Measurements from ENCODE around the gene SLAMF1.

SLAMF1 gene

GRCh38 chr1:160618763-160619274 is 28.0 kb downstream of the SLAMF1 start:
- no peak overlapping the region for H3K4me2 ChIP-seq (ENCODE audit: insufficient read depth, low read length, poor library complexity, severe bottlenecking)
- H3K9ac ChIP-seq (ENCODE audit: low read depth, low read length, poor library complexity) = no peak overlapping the region
- no peak overlapping the region for H2AK5ac ChIP-seq (ENCODE audit: low read depth, low read length)
- H3K9me3 ChIP-seq (replicated peaks in 1 of 2; ENCODE audit: control insufficient read depth in 2 of 2, insufficient read depth in 1 of 2, low read depth in 1 of 2, low read length in 2 of 2) = no peaks in the 10 kb centered on the region
- no peak overlapping the region for H3K14ac ChIP-seq (ENCODE audit: low read length)
- H3K36me3 ChIP-seq (replicated peaks in 1 of 2; ENCODE audit: control insufficient read depth in 2 of 2, insufficient read depth in 2 of 2, low read length in 2 of 2) = no peaks in the 10 kb centered on the region
- H3K79me1 ChIP-seq (ENCODE audit: low read depth, low read length) = no peaks in the 10 kb centered on the region
- no peak overlapping the region for H4K91ac ChIP-seq (ENCODE audit: low read depth, low read length, poor library complexity)
- H3K18ac ChIP-seq (ENCODE audit: low read length) = no peak overlapping the region
- H2BK15ac ChIP-seq (ENCODE audit: low read length) = no peak overlapping the region
- no peak overlapping the region for H3K4me3 ChIP-seq (ENCODE audit: low read length in 2 of 2)
- H2BK5ac ChIP-seq (ENCODE audit: low read length) = no peak overlapping the region
- H4K8ac ChIP-seq (ENCODE audit: low read depth, low read length) = no peak overlapping the region
- H3K23ac ChIP-seq (ENCODE audit: low read depth, low read length, poor library complexity) = no peak overlapping the region
- H3K27me3 ChIP-seq (ENCODE audit: control insufficient read depth in 3 of 3, insufficient read depth in 3 of 3, low read depth in 1 of 3, low read length in 3 of 3) = no peaks in the 10 kb centered on the region
- H3K27ac ChIP-seq (replicated peaks; ENCODE audit: low read length) = no peak overlapping the region
- peak overlapping the region; percentile 73 for H2AFZ ChIP-seq (ENCODE audit: low read length)
- H2BK12ac ChIP-seq (ENCODE audit: low read length) = no peak overlapping the region
- no peaks in the 10 kb centered on the region for H3K4me1 ChIP-seq (ENCODE audit: control insufficient read depth in 2 of 2, insufficient read depth in 1 of 2, low read depth in 1 of 2, low read length in 2 of 2)
- no peak overlapping the region for H3K4ac ChIP-seq (ENCODE audit: low read length)
- no CpG with 5 or more reads among the region's 3 CpGs for WGBS, 2 donors (ENCODE audit: extremely low coverage in 2 of 2, insufficient read length in 2 of 2, insufficient replicate concordance in 1 of 2)
- no peak for DNase-seq (ENCODE audit: low spot score)
- H2BK120ac ChIP-seq (ENCODE audit: low read depth, low read length) = no peak overlapping the region

DNA sequence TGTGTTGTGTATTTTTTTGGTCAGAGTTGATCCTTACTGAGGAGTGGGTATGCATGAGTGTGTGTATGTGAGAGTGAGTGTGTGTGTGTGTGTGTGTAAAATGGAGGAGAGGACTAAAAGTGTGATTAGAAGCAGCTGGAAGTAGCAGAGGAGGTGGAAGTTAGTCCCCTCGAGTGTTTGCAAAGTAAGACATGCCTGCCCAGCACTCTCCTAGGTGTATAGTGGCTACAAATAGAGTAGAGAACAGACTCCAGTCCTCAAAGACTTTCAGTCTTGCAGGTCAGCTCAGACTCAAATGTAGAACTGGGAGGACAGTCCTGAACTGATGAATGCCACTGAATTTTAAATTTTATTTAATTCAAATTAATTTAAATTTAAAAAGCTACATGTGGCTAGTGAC is 28.5 kb downstream of the SLAMF1 start:
- no peak overlapping the region for H2BK120ac ChIP-seq (ENCODE audit: low read depth, low read length)
- no peaks in the 10 kb centered on the region for H3K4me1 ChIP-seq (ENCODE audit: control insufficient read depth in 2 of 2, insufficient read depth in 1 of 2, low read depth in 1 of 2, low read length in 2 of 2)
- no peak overlapping the region for H3K27ac ChIP-seq (replicated peaks; ENCODE audit: low read length)
- no peaks in the 10 kb centered on the region for H3K36me3 ChIP-seq (replicated peaks in 1 of 2; ENCODE audit: control insufficient read depth in 2 of 2, insufficient read depth in 2 of 2, low read length in 2 of 2)
- no peak overlapping the region for H3K4me2 ChIP-seq (ENCODE audit: insufficient read depth, low read length, poor library complexity, severe bottlenecking)
- H3K27me3 ChIP-seq (ENCODE audit: control insufficient read depth in 3 of 3, insufficient read depth in 3 of 3, low read depth in 1 of 3, low read length in 3 of 3) = no peaks in the 10 kb centered on the region
- H3K23ac ChIP-seq (ENCODE audit: low read depth, low read length, poor library complexity) = no peak overlapping the region
- H2BK12ac ChIP-seq (ENCODE audit: low read length) = no peak overlapping the region
- no peak overlapping the region for H3K18ac ChIP-seq (ENCODE audit: low read length)
- no peaks in the 10 kb centered on the region for H3K79me1 ChIP-seq (ENCODE audit: low read depth, low read length)
- H2AK5ac ChIP-seq (ENCODE audit: low read depth, low read length) = no peak overlapping the region
- WGBS, 2 donors (ENCODE audit: extremely low coverage in 2 of 2, insufficient read length in 2 of 2, insufficient replicate concordance in 1 of 2) = no CpG with 5 or more reads among the region's 1 CpG
- DNase-seq (ENCODE audit: low spot score) = no peak
- H2BK15ac ChIP-seq (ENCODE audit: low read length) = no peak overlapping the region
- H3K9me3 ChIP-seq (replicated peaks in 1 of 2; ENCODE audit: control insufficient read depth in 2 of 2, insufficient read depth in 1 of 2, low read depth in 1 of 2, low read length in 2 of 2) = no peaks in the 10 kb centered on the region
- no peak overlapping the region for H2BK5ac ChIP-seq (ENCODE audit: low read length)
- H2AFZ ChIP-seq (ENCODE audit: low read length) = no peak overlapping the region
- H3K9ac ChIP-seq (ENCODE audit: low read depth, low read length, poor library complexity) = no peak overlapping the region
- no peak overlapping the region for H4K8ac ChIP-seq (ENCODE audit: low read depth, low read length)
- no peak overlapping the region for H4K91ac ChIP-seq (ENCODE audit: low read depth, low read length, poor library complexity)
- no peak overlapping the region for H3K4me3 ChIP-seq (ENCODE audit: low read length in 2 of 2)
- no peak overlapping the region for H3K14ac ChIP-seq (ENCODE audit: low read length)
- H3K4ac ChIP-seq (ENCODE audit: low read length) = no peak overlapping the region

- Histone ChIP-seq H2BK5ac (ENCODE audit: low read length) (no peak overlapping the region), H4K8ac (ENCODE audit: low read depth, low read length) (no peak overlapping the region), H2AK5ac (ENCODE audit: low read depth, low read length) (no peak overlapping the region), H4K91ac (ENCODE audit: low read depth, low read length, poor library complexity) (no peak overlapping the region), H3K79me1 (ENCODE audit: low read depth, low read length) (no peaks in the 10 kb centered on the region), H3K27me3 (ENCODE audit: control insufficient read depth in 3 of 3, insufficient read depth in 3 of 3, low read depth in 1 of 3, low read length in 3 of 3) (no peaks in the 10 kb centered on the region), H2BK15ac (ENCODE audit: low read length) (no peak overlapping the region), H2BK12ac (ENCODE audit: low read length) (no peak overlapping the region), H3K9me3 (replicated peaks in 1 of 2; ENCODE audit: control insufficient read depth in 2 of 2, insufficient read depth in 1 of 2, low read depth in 1 of 2, low read length in 2 of 2) (no peaks in the 10 kb centered on the region), H3K23ac (ENCODE audit: low read depth, low read length, poor library complexity) (no peak overlapping the region), H3K4ac (ENCODE audit: low read length) (no peak overlapping the region), H3K18ac (ENCODE audit: low read length) (no peak overlapping the region), H3K14ac (ENCODE audit: low read length) (no peak overlapping the region), H2AFZ (ENCODE audit: low read length) (no peak overlapping the region), H2BK120ac (ENCODE audit: low read depth, low read length) (no peak overlapping the region), H3K4me1 (ENCODE audit: control insufficient read depth in 2 of 2, insufficient read depth in 1 of 2, low read depth in 1 of 2, low read length in 2 of 2) (no peaks in the 10 kb centered on the region), H3K27ac (replicated peaks; ENCODE audit: low read length) (no peak overlapping the region), H3K4me3 (ENCODE audit: low read length in 2 of 2) (no peak overlapping the region), H3K9ac (ENCODE audit: low read depth, low read length, poor library complexity) (no peak overlapping the region), H3K36me3 (replicated peaks in 1 of 2; ENCODE audit: control insufficient read depth in 2 of 2, insufficient read depth in 2 of 2, low read length in 2 of 2) (no peaks in the 10 kb centered on the region), H3K4me2 (ENCODE audit: insufficient read depth, low read length, poor library complexity, severe bottlenecking) (no peak overlapping the region)
- WGBS, 2 donors (ENCODE audit: extremely low coverage in 2 of 2, insufficient read length in 2 of 2, insufficient replicate concordance in 1 of 2) = no CpG with 5 or more reads among the region's 2 CpGs
- DNase-seq (ENCODE audit: low spot score) = no peak
Measured at GRCh38 chr1:160615660-160616059, 31.2 kb downstream of the SLAMF1 start.

DNA sequence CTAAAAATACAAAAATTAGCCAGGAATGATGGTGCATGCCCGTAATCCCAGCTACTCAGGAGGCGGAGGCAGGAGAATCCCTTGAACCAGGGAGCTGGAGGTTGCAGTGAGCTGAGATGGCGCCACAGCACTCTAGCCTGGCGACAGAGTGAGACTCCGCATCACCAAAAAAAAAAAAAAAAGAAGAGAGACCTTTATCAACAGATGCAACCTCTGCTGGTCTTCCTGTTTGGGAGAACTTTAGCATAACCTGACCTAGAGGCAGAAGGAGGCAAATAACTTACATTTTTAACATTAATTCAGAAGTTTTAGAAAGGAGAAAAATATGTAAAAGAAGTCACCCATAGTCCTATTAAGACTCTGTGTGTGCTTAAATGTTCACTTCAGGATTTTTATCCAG is 32.4 kb downstream of the SLAMF1 start:
- no peak overlapping the region for H2BK15ac ChIP-seq (ENCODE audit: low read length)
- H3K14ac ChIP-seq (ENCODE audit: low read length) = no peak overlapping the region
- H3K4me1 ChIP-seq (ENCODE audit: control insufficient read depth in 2 of 2, insufficient read depth in 1 of 2, low read depth in 1 of 2, low read length in 2 of 2) = no peaks in the 10 kb centered on the region
- no peak overlapping the region for H3K4me3 ChIP-seq (ENCODE audit: low read length in 2 of 2)
- H2BK12ac ChIP-seq (ENCODE audit: low read length) = no peak overlapping the region
- no peak overlapping the region for H3K23ac ChIP-seq (ENCODE audit: low read depth, low read length, poor library complexity)
- no peaks in the 10 kb centered on the region for H3K27me3 ChIP-seq (ENCODE audit: control insufficient read depth in 3 of 3, insufficient read depth in 3 of 3, low read depth in 1 of 3, low read length in 3 of 3)
- no peaks in the 10 kb centered on the region for H3K9me3 ChIP-seq (replicated peaks in 1 of 2; ENCODE audit: control insufficient read depth in 2 of 2, insufficient read depth in 1 of 2, low read depth in 1 of 2, low read length in 2 of 2)
- H3K18ac ChIP-seq (ENCODE audit: low read length) = no peak overlapping the region
- no peak for DNase-seq (ENCODE audit: low spot score)
- no peak overlapping the region for H3K9ac ChIP-seq (ENCODE audit: low read depth, low read length, poor library complexity)
- no peak overlapping the region for H4K8ac ChIP-seq (ENCODE audit: low read depth, low read length)
- H3K4me2 ChIP-seq (ENCODE audit: insufficient read depth, low read length, poor library complexity, severe bottlenecking) = no peak overlapping the region
- no peaks in the 10 kb centered on the region for H3K36me3 ChIP-seq (replicated peaks in 1 of 2; ENCODE audit: control insufficient read depth in 2 of 2, insufficient read depth in 2 of 2, low read length in 2 of 2)
- H3K79me1 ChIP-seq (ENCODE audit: low read depth, low read length) = no peaks in the 10 kb centered on the region
- no peak overlapping the region for H3K27ac ChIP-seq (replicated peaks; ENCODE audit: low read length)
- no peak overlapping the region for H2BK5ac ChIP-seq (ENCODE audit: low read length)
- no peak overlapping the region for H2AK5ac ChIP-seq (ENCODE audit: low read depth, low read length)
- H2AFZ ChIP-seq (ENCODE audit: low read length) = no peak overlapping the region
- no CpG with 5 or more reads among the region's 5 CpGs for WGBS, 2 donors (ENCODE audit: extremely low coverage in 2 of 2, insufficient read length in 2 of 2, insufficient replicate concordance in 1 of 2)
- no peak overlapping the region for H2BK120ac ChIP-seq (ENCODE audit: low read depth, low read length)
- no peak overlapping the region for H4K91ac ChIP-seq (ENCODE audit: low read depth, low read length, poor library complexity)
- H3K4ac ChIP-seq (ENCODE audit: low read length) = no peak overlapping the region
